ENCODE measurements around the gene SIGLEC6. TPM values are rescaled to one million over a fixed set of nuclear protein-coding genes. Genes with fewer than 3 reads are reported as not detected.

The SIGLEC6 gene
- total RNA-seq, 6 donors from 2014 or later: 7.2 to 7.9 (median 7.8) TPM; not detected in 3

GRCh38 chr19:51513968-51514367, 17.5 kb downstream of the SIGLEC6 start:
- H3K27ac ChIP-seq: no peak overlapping the region
- no peak overlapping the region for H3K4me3 ChIP-seq
- no peaks in the 10 kb centered on the region for H3K27me3 ChIP-seq
- 33 to 49% methylated on average over 2 of the region's 2 CpGs for WGBS, 2 donors
- H3K4me1 ChIP-seq: no peaks in the 10 kb centered on the region
- no peak for TF ChIP-seq EP300 (IDR thresholded peaks at IDR 0.05)
- TF ChIP-seq POLR2A (IDR thresholded peaks at IDR 0.05): no peak
- no peak for TF ChIP-seq CTCF (IDR thresholded peaks at IDR 0.05)
- TF ChIP-seq POLR2AphosphoS5 (IDR thresholded peaks at IDR 0.05): no peak
- H3K36me3 ChIP-seq: no peaks in the 10 kb centered on the region
- H3K9me3 ChIP-seq: no peaks in the 10 kb centered on the region
- no peak for DNase-seq
- ATAC-seq (ENCODE audit: low FRiP score in 2 of 2): no peak

GRCh38 chr19:51511353-51511752, 20.1 kb downstream of the SIGLEC6 start:
- no peak overlapping the region for H3K4me3 ChIP-seq
- DNase-seq (no peak), ATAC-seq (ENCODE audit: low FRiP score in 2 of 2) (no peak)
- no peak for TF ChIP-seq POLR2A (IDR thresholded peaks at IDR 0.05)
- no peak for TF ChIP-seq POLR2AphosphoS5 (IDR thresholded peaks at IDR 0.05)
- no peak for TF ChIP-seq EP300 (IDR thresholded peaks at IDR 0.05)
- TF ChIP-seq CTCF (IDR thresholded peaks at IDR 0.05): no peak
- no peaks in the 10 kb centered on the region for H3K4me1 ChIP-seq
- no peaks in the 10 kb centered on the region for H3K27me3 ChIP-seq
- H3K36me3 ChIP-seq: no peaks in the 10 kb centered on the region
- no peaks in the 10 kb centered on the region for H3K9me3 ChIP-seq
- no peak overlapping the region for H3K27ac ChIP-seq
- WGBS, 2 donors: 8 to 15% methylated on average over 6 of the region's 6 CpGs

GRCh38 chr19:51509823-51510660, 21.4 kb downstream of the SIGLEC6 start:
- Histone ChIP-seq H3K4me3 (no peak overlapping the region), H3K27ac (no peak overlapping the region), H3K4me1 (no peaks in the 10 kb centered on the region), H3K36me3 (no peaks in the 10 kb centered on the region), H3K27me3 (no peaks in the 10 kb centered on the region), H3K9me3 (no peaks in the 10 kb centered on the region)
- ATAC-seq (ENCODE audit: low FRiP score in 2 of 2): no peak
- TF ChIP-seq CTCF (IDR thresholded peaks at IDR 0.05) (no peak), EP300 (IDR thresholded peaks at IDR 0.05) (no peak), POLR2A (IDR thresholded peaks at IDR 0.05) (no peak), POLR2AphosphoS5 (IDR thresholded peaks at IDR 0.05) (no peak)
- no peak for DNase-seq
- WGBS, 2 donors: 35 to 41% methylated on average over 7 of the region's 7 CpGs

GRCh38 chr19:51508059-51508733, 23.3 kb downstream of the SIGLEC6 start:
- H3K4me1 ChIP-seq: peaks cover 0 to 3% (median 0%) of the 10 kb centered on the region in 4 donors
- DNase-seq: no peak
- 44 to 58% methylated on average over 3 of the region's 3 CpGs for WGBS, 2 donors
- H3K36me3 ChIP-seq: no peaks in the 10 kb centered on the region
- H3K9me3 ChIP-seq: no peaks in the 10 kb centered on the region
- ATAC-seq (ENCODE audit: low FRiP score in 2 of 2): no peak
- H3K27me3 ChIP-seq: no peaks in the 10 kb centered on the region
- no peak for TF ChIP-seq POLR2A (IDR thresholded peaks at IDR 0.05)
- no peak for TF ChIP-seq POLR2AphosphoS5 (IDR thresholded peaks at IDR 0.05)
- no peak for TF ChIP-seq EP300 (IDR thresholded peaks at IDR 0.05)
- TF ChIP-seq CTCF (IDR thresholded peaks at IDR 0.05): no peak
- no peak overlapping the region for H3K4me3 ChIP-seq
- H3K27ac ChIP-seq: no peak overlapping the region

All from upper lobe of left lung (tissue), 6 donors.